Gastrocnemius medialis (tissue), 4 donors: ENCODE data around the gene DTNBP1. TPM values are rescaled to one million over a fixed set of nuclear protein-coding genes. Genes with fewer than 3 reads are reported as not detected.

Experiments
- ATAC-seq, 2 donors: fragments of 150-250 bp; one replicate each; pipeline ENCODE4 v1.9.1; 2016
- DNase-seq, 2 donors: peaks; one replicate each; pipeline ENCODE4 v3.0.0-alpha.2; 2019
- H3K27ac ChIP-seq, 4 donors: fragments of 200-600 bp; sonication (generic); 1 replicate in 1 of 4; 2 replicates in 3 of 4; pipeline ENCODE4 v1.5.1; 2016 to 2018; ENCODE audit warnings: mild to moderate bottlenecking in 2 of 4, moderate library complexity in 1 of 4
- H3K27me3 ChIP-seq, 3 donors: fragments of 200-600 bp; sonication (generic) in 2 of 3; 1 replicate in 1 of 3; 2 replicates in 2 of 3; pipeline versions ENCODE4 v1.5.1 to v1.6.0; 2016 to 2019; ENCODE audit warnings: mild to moderate bottlenecking in 1 of 3, moderate library complexity in 1 of 3
- H3K36me3 ChIP-seq, 2 donors: fragments of 200-600 bp; sonication (generic) in 1 of 2; one replicate each; pipeline ENCODE4 v1.5.1; 2017 to 2018
- H3K4me1 ChIP-seq, 2 donors: fragments of 200-600 bp; sonication (generic) in 1 of 2; one replicate each; pipeline ENCODE4 v1.5.1; 2016 to 2017; ENCODE audit warnings: mild to moderate bottlenecking in 2 of 2
- H3K4me3 ChIP-seq, 4 donors: fragments of 200-600 bp; sonication (generic) in 3 of 4; 1 replicate in 1 of 4; 2 replicates in 3 of 4; pipeline ENCODE4 v1.5.1; 2016 to 2019; ENCODE audit warnings: mild to moderate bottlenecking in 2 of 4
- H3K9me3 ChIP-seq, 3 donors: fragments of 200-600 bp; sonication (generic) in 2 of 3; 1 replicate in 1 of 3; 2 replicates in 2 of 3; pipeline ENCODE4 v1.5.1; 2016 to 2019
- POLR2A ChIP-seq, 2 donors: fragments of 450-650 bp; IDR thresholded peaks; one replicate each; pipeline ENCODE4 v1.6.1; 2017; ENCODE audit warnings: antibody characterized with exemption in 2 of 2, mild to moderate bottlenecking in 2 of 2, moderate library complexity in 2 of 2
- in situ Hi-C, 4 donors: fragments of 200-750 bp; cut with MboI; loops; one replicate each; pipeline versions ENCODE4 v1.15.0 to v1.8.0; 2017; ENCODE audit warnings: low sequenced_read_pairs in 4 of 4
- intact Hi-C: fragments of 100-400 bp; cut with DNase I; formaldehyde crosslinking; loops from one replicate; pipeline ENCODE4 v1.15.1; 2023; ENCODE audit warnings: low total_unique reads
- total RNA-seq, 4 donors: library from RNA; depleted of rRNA; stranded (reverse); fragments of >200 nt; gene quantifications; one replicate each; pipeline versions ENCODE4 v1.1.0 to v1.2.3, GENCODE V29; 2016
- TF ChIP-seq, protein P1 (sequence below), 5 experiments: fragments of 450-650 bp in 3 of 5; fragments of 200-600 bp in 2 of 5; sonication (generic) in 2 of 5; IDR thresholded peaks in 4 of 5; conservative IDR thresholded peaks in 1 of 5; 1 replicate in 4 of 5; 2 replicates in 1 of 5; pipeline ENCODE4 v1.5.1; 2016 to 2019; ENCODE audit warnings: antibody characterized with exemption in 5 of 5, mild to moderate bottlenecking in 3 of 5, moderate library complexity in 3 of 5

DTNBP1 gene
- total RNA-seq, 4 donors from 2014 or later = 5.2 to 33.5 (median 12.5) TPM

DNA sequence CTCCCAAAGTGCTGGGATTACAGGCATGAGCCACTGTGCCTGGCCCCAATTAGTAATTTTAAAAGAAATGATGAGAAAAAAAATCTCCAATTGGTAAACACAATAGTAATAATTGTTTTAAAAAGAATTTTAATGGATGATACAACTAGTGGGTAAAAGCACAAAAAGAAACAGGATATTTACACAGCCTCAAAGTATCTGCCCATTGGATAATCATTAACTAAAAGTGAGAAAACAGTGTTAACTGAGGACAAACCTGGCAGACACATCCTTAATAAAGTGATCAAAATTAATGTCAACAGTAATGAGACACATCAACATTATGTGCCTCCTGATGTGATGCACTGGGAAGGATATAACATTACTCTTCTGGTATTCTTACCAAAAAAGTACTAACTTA is 24.5 kb downstream of the DTNBP1 start:
- Histone ChIP-seq H3K27ac (no peak overlapping the region), H3K36me3 (peaks cover 0 to 9% of the 10 kb centered on the region in 2 donors), H3K4me1 (no peaks in the 10 kb centered on the region), H3K9me3 (peaks cover 0 to under 1% (median 0%) of the 10 kb centered on the region in 3 donors), H3K4me3 (no peak overlapping the region), H3K27me3 (no peaks in the 10 kb centered on the region)
- ATAC-seq (no peak), DNase-seq (no peak)
- intact Hi-C loops = no loop called here
- in situ Hi-C loops = loop anchor here in 1 of 4 donors (25.0 kb wide), 1 partner anchor 1426 kb away; no protein-coding TSS in a partner anchor
- TF ChIP-seq POLR2A (IDR thresholded peaks at IDR 0.05) = no peak
- TF ChIP-seq, protein P1, sequence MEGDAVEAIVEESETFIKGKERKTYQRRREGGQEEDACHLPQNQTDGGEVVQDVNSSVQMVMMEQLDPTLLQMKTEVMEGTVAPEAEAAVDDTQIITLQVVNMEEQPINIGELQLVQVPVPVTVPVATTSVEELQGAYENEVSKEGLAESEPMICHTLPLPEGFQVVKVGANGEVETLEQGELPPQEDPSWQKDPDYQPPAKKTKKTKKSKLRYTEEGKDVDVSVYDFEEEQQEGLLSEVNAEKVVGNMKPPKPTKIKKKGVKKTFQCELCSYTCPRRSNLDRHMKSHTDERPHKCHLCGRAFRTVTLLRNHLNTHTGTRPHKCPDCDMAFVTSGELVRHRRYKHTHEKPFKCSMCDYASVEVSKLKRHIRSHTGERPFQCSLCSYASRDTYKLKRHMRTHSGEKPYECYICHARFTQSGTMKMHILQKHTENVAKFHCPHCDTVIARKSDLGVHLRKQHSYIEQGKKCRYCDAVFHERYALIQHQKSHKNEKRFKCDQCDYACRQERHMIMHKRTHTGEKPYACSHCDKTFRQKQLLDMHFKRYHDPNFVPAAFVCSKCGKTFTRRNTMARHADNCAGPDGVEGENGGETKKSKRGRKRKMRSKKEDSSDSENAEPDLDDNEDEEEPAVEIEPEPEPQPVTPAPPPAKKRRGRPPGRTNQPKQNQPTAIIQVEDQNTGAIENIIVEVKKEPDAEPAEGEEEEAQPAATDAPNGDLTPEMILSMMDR (IDR thresholded peaks at IDR 0.05 in 4 of 5, conservative IDR thresholded peaks at IDR 0.05 in 1 of 5) = no peak

DNA sequence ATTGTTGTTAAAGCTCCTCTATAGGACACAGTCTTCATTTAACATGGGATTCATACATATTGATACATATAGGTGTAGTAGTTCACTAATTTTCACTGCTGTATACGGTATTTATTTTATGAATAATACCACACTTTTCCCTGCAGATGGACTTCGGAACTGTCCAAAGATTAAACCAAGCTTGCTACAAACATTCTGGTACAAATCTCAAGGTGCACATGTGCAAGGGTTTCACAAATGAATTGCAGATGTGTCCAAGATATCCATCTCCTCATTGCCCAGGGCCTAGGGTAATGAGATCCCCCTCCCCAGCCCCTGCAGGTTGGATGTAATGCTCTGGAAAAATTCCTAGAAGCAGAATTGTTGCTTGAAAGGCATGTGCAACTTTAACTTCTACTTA is 31.4 kb downstream of the DTNBP1 start:
- Histone ChIP-seq H3K9me3 (no peaks in the 10 kb centered on the region), H3K27ac (no peak overlapping the region), H3K36me3 (no peaks in the 10 kb centered on the region), H3K27me3 (no peaks in the 10 kb centered on the region), H3K4me1 (no peaks in the 10 kb centered on the region), H3K4me3 (no peak overlapping the region)
- in situ Hi-C loops (loop anchor here in 1 of 4 donors (25.0 kb wide), 1 partner anchor 1419 kb away; no protein-coding TSS in a partner anchor), intact Hi-C loops (no loop called here)
- no peak for DNase-seq
- no peak for TF ChIP-seq POLR2A (IDR thresholded peaks at IDR 0.05)
- TF ChIP-seq, protein P1 (IDR thresholded peaks at IDR 0.05 in 4 of 5, conservative IDR thresholded peaks at IDR 0.05 in 1 of 5) = no peak
- ATAC-seq = no peak

DNA sequence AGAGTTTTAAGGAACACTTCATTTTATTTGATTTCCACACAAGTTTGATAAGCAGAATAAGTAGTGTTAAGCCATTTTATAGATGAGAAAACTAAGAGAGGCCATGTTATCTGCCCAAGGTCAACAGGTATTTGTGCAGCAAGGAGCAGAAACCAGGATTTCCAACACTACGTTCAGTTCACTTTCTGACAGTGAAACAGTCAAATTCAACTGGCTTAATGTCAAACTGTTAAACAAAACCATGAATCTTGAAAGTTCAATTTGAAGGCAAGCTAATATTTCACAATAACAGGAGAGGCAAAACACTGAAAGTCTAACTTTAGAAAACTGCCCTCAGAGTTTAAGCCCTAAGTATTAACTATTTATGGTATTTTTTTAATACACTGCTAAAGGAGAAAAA is 32.6 kb downstream of the DTNBP1 start:
- no peaks in the 10 kb centered on the region for H3K27me3 ChIP-seq
- in situ Hi-C loops = loop anchor here in 1 of 4 donors (25.0 kb wide), 1 partner anchor 1418 kb away; no protein-coding TSS in a partner anchor
- no peaks in the 10 kb centered on the region for H3K9me3 ChIP-seq
- H3K4me3 ChIP-seq = no peak overlapping the region
- no peak overlapping the region for H3K27ac ChIP-seq
- no peak for DNase-seq
- no peaks in the 10 kb centered on the region for H3K36me3 ChIP-seq
- no peak for ATAC-seq
- TF ChIP-seq, protein P1 (IDR thresholded peaks at IDR 0.05 in 4 of 5, conservative IDR thresholded peaks at IDR 0.05 in 1 of 5) = no peak
- TF ChIP-seq POLR2A (IDR thresholded peaks at IDR 0.05) = no peak
- intact Hi-C loops = no loop called here
- H3K4me1 ChIP-seq = no peaks in the 10 kb centered on the region

DNA sequence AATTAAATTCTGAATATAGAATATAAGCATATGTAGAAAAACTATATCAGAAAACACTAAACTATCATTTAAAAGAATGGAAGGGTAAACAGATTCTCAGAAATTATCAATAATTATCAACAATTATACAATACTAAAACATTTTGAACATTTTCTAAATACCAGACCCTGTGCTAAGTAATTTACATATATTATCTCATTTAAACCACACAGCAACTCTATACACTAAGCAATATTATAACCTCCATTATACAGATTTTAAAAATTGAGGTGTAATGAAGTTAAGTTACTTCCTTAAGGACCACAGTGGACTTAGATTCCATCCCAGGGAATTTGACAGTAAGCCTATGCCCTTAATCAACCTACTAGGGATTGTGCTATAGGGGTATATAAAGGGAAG is 33.3 kb downstream of the DTNBP1 start:
- Histone ChIP-seq H3K27me3 (no peaks in the 10 kb centered on the region), H3K36me3 (no peaks in the 10 kb centered on the region), H3K9me3 (no peaks in the 10 kb centered on the region), H3K27ac (no peak overlapping the region), H3K4me3 (no peak overlapping the region), H3K4me1 (no peaks in the 10 kb centered on the region)
- in situ Hi-C loops = loop anchor here in 3 of 4 donors (10.0 to 25.0 kb wide), 3 partner anchors 115 to 1425 kb away; no protein-coding TSS in a partner anchor
- DNase-seq (no peak), ATAC-seq (no peak)
- intact Hi-C loops = loop anchor here (10.0 kb wide), 2 partner anchors 385 to 905 kb away; partner anchors contain the start of gene JARID2
- TF ChIP-seq, protein P1 (IDR thresholded peaks at IDR 0.05 in 4 of 5, conservative IDR thresholded peaks at IDR 0.05 in 1 of 5) = no peak
- no peak for TF ChIP-seq POLR2A (IDR thresholded peaks at IDR 0.05)
